K562 (cell line): ENCODE results near the gene CPM. TPM values are rescaled to one million over a fixed set of nuclear protein-coding genes. Genes with fewer than 3 reads are reported as not detected.

Source experiments
- ATAC-seq: fragments of 200-7000 bp; cut with Tn5 transposase; 3 replicates; pipeline ENCODE4 v1.9.1; 2020; ENCODE audit warnings: moderate library complexity
- BruUV-seq: library from RNA; stranded (reverse); fragments of 400-500 nt; replicated peaks from 2 replicates; lab custom pipeline; 2021; lab: Mats Ljungman, UMichigan
- CTCF ChIA-PET: fragments of 300-600 bp; formaldehyde crosslinking; extraction: SDS; loops from one replicate; lab custom pipeline; 2021; ENCODE audit warnings: low intra/inter-chr PET ratio; lab: Yijun Ruan, JAX
- POLR2A ChIA-PET: fragments of 300-600, 350-650 bp; sonication (Branson Sonifier 250); formaldehyde crosslinking; extraction: SDS; loops from one replicate; lab custom pipeline; 2021; ENCODE audit warnings: antibody characterized with exemption, inconsistent platforms; lab: Yijun Ruan, JAX
- DNase-seq, 4 experiments: peaks; one replicate each; pipeline versions ENCODE4 v3.0.0 to v3.0.0-alpha.2; 2011 to 2018; ENCODE audit warnings: low spot score in 3 of 4, mixed read lengths in 3 of 4; ENCODE audit errors: extremely low read depth in 1 of 4
- FAIRE-seq: peaks from 2 replicates; lab custom pipeline; 2011; peaks lifted over from hg19 to GRCh38; lab: Jason Lieb, UNC
- H2AFZ ChIP-seq: 2 replicates; pipeline ENCODE4 v1.6.0; 2011; ENCODE audit warnings: low read depth, low read length, control low read depth, inconsistent platforms
- H3K27ac ChIP-seq: fragments of 200-600 bp; 3 replicates; pipeline ENCODE4 v1.8.0; 2011; ENCODE audit warnings: low read depth, mild to moderate bottlenecking, control low read depth, inconsistent platforms, low read length, moderate library complexity, mixed read lengths; ENCODE audit errors: extremely low read depth
- H3K27me3 ChIP-seq, 2 experiments: fragments of 300-600 bp in 1 of 2; 2 replicates in 1 of 2; 3 replicates in 1 of 2; pipeline versions ENCODE4 v1.6.0 to v1.8.0; 2011; ENCODE audit warnings: inconsistent platforms in 2 of 2, low read length in 2 of 2, mild to moderate bottlenecking in 1 of 2, mixed read lengths in 1 of 2, moderate library complexity in 1 of 2; ENCODE audit not compliant: control insufficient read depth in 2 of 2, insufficient read depth in 2 of 2
- H3K36me3 ChIP-seq: fragments of 300-600 bp; 3 replicates; pipeline ENCODE4 v1.8.0; 2011; ENCODE audit warnings: mild to moderate bottlenecking, low read length, inconsistent platforms; ENCODE audit not compliant: control insufficient read depth, insufficient read depth
- H3K4me1 ChIP-seq, 2 experiments: fragments of 200-600 bp in 1 of 2; replicated peaks in 1 of 2; 2 replicates in 1 of 2; 3 replicates in 1 of 2; pipeline versions ENCODE4 v1.5.1 to v1.8.0; 2011; ENCODE audit warnings: inconsistent platforms in 2 of 2, low read length in 2 of 2, mild to moderate bottlenecking in 1 of 2, mixed read lengths in 1 of 2, moderate library complexity in 1 of 2; ENCODE audit not compliant: control insufficient read depth in 2 of 2, insufficient read depth in 2 of 2
- H3K4me2 ChIP-seq: 2 replicates; pipeline ENCODE4 v1.6.1; 2011; ENCODE audit warnings: low read length, control low read depth, inconsistent platforms, mixed read lengths; ENCODE audit not compliant: insufficient read depth
- H3K4me3 ChIP-seq: fragments of 200-600 bp; sonication (generic), shearing (Covaris generic); 2 replicates; pipeline ENCODE4 v1.5.1; 2016; ENCODE audit warnings: control low read depth, inconsistent platforms
- H3K79me2 ChIP-seq: fragments of 200-600 bp; 3 replicates; pipeline ENCODE4 v1.8.0; 2011; ENCODE audit warnings: low read length, inconsistent platforms; ENCODE audit not compliant: control insufficient read depth, insufficient read depth
- H3K9ac ChIP-seq, 2 experiments: 2 replicates each; pipeline versions ENCODE4 v1.6.0 to v1.6.1; 2011; ENCODE audit warnings: low read depth in 2 of 2, low read length in 2 of 2, control low read depth in 1 of 2, inconsistent platforms in 1 of 2, mild to moderate bottlenecking in 1 of 2, mixed read lengths in 1 of 2; ENCODE audit not compliant: insufficient read depth in 1 of 2
- H3K9me1 ChIP-seq: one replicate; pipeline ENCODE4 v1.6.0; 2011; ENCODE audit warnings: inconsistent platforms, mild to moderate bottlenecking, low read length, moderate library complexity; ENCODE audit not compliant: control insufficient read depth, insufficient read depth
- H3K9me3 ChIP-seq: replicated peaks from 2 replicates; pipeline ENCODE4 v1.5.1; 2011; ENCODE audit warnings: low read depth, low read length, inconsistent platforms; ENCODE audit not compliant: control insufficient read depth, insufficient read depth
- H4K20me1 ChIP-seq: replicated peaks from 2 replicates; pipeline ENCODE4 v1.6.1; 2011; ENCODE audit warnings: low read length, inconsistent platforms, mixed read lengths; ENCODE audit not compliant: control insufficient read depth, insufficient read depth
- CBX1 ChIP-seq: sonication (generic); IDR thresholded peaks from 2 replicates; pipeline ENCODE4 v1.6.1; 2016; ENCODE audit warnings: antibody characterized with exemption, low read depth, mild to moderate bottlenecking
- CBX2 ChIP-seq: fragments of 200-600 bp; sonication (generic); IDR thresholded peaks from one replicate; pipeline ENCODE4 v1.6.1; 2012; ENCODE audit warnings: mild to moderate bottlenecking, low read length, inconsistent platforms; ENCODE audit not compliant: insufficient read depth, poor library complexity, severe bottlenecking
- CHD1 ChIP-seq: fragments of 200-600 bp; sonication (generic); IDR thresholded peaks from one replicate; pipeline ENCODE4 v1.6.1; 2012; ENCODE audit warnings: mild to moderate bottlenecking, moderate library complexity, low read length, inconsistent platforms
- ETS1 ChIP-seq: conservative IDR thresholded peaks from 2 replicates; pipeline ENCODE4 v1.6.1; 2011; ENCODE audit warnings: low read depth, mild to moderate bottlenecking, low read length; ENCODE audit not compliant: control insufficient read depth
- MIER1 ChIP-seq: fragments of 450-650 bp; IDR thresholded peaks from 2 replicates; pipeline ENCODE4 v1.6.1; 2016; ENCODE audit warnings: antibody characterized with exemption, mild to moderate bottlenecking, low read depth
- PKNOX1 ChIP-seq: fragments of 450-650 bp; IDR thresholded peaks from 2 replicates; pipeline ENCODE4 v1.6.1; 2016
- POLR2G ChIP-seq: fragments of 200-400 bp; formaldehyde crosslinking; IDR thresholded peaks from 2 replicates; pipeline ENCODE4 v1.6.1; 2017; ENCODE audit warnings: low read depth, mild to moderate bottlenecking, antibody characterized with exemption, low read length, moderate library complexity
- POU5F1 ChIP-seq: fragments of 150-350 bp; IDR thresholded peaks from 2 replicates; pipeline ENCODE4 v1.6.1; 2014; ENCODE audit warnings: borderline replicate concordance, low read length, low read depth, mild to moderate bottlenecking; ENCODE audit not compliant: partially characterized antibody
- SREBF2 ChIP-seq: sonication (generic); formaldehyde crosslinking; IDR thresholded peaks from 2 replicates; pipeline ENCODE4 v1.4.0; 2020; ENCODE audit warnings: mild to moderate bottlenecking, missing genetic modification reagents
- SRSF9 ChIP-seq: fragments of 200-400 bp; formaldehyde crosslinking; IDR thresholded peaks from 2 replicates; pipeline ENCODE4 v1.6.1; 2017; ENCODE audit warnings: low read depth, low read length, borderline replicate concordance
- STAT5A ChIP-seq: IDR thresholded peaks from 2 replicates; pipeline ENCODE4 v1.6.1; 2012; ENCODE audit warnings: low read length, inconsistent platforms, borderline replicate concordance
- TFE3 ChIP-seq: fragments of 450-650 bp; formaldehyde crosslinking; IDR thresholded peaks from 2 replicates; pipeline ENCODE4 v1.4.0; 2020; ENCODE audit warnings: mild to moderate bottlenecking, mixed read lengths
- U2AF1 ChIP-seq: fragments of 200-400 bp; formaldehyde crosslinking; optimal IDR thresholded peaks from 2 replicates; pipeline ENCODE3; 2017; ENCODE audit warnings: mild to moderate bottlenecking, low read depth, low read length, moderate library complexity
- ZNF184 ChIP-seq: sonication (generic); formaldehyde crosslinking; IDR thresholded peaks from 2 replicates; pipeline ENCODE4 v1.5.0; 2020; ENCODE audit warnings: missing genetic modification reagents
- ZNF75A ChIP-seq: fragments of 450-650 bp; formaldehyde crosslinking; IDR thresholded peaks from 2 replicates; pipeline ENCODE4 v1.4.0; 2020; ENCODE audit warnings: mild to moderate bottlenecking
- WGBS: fragments of 100-300 bp; shearing (Covaris generic); methylation state at CpG from one replicate; pipeline ENCODE4 v1.1.6; 2016; ENCODE audit warnings: low coverage, mixed read lengths; ENCODE audit not compliant: insufficient coverage; ENCODE audit errors: missing lambda C conversion rate; 5-methylcytosine and 5-hydroxymethylcytosine counted together
- in situ Hi-C: fragments of 300-500 bp; cut with MboI; formaldehyde crosslinking; loops from 4 replicates; pipeline ENCODE4 v1.15.0; 2018; ENCODE audit warnings: inconsistent platforms, mixed read lengths
- intact Hi-C: fragments of 100-400 bp; cut with micrococcal nuclease; formaldehyde crosslinking; loops from 2 replicates; pipeline ENCODE4 v1.14.2; 2022
- polyA plus RNA-seq, 8 experiments: library from polyadenylated mRNA; depleted of rRNA in 4 of 8; stranded (reverse) in 5 of 8; unstranded in 3 of 8; fragments of >200 nt; fragmentation: Nextera tagmentation in 2 of 8; fragmentation: Illumina TruSeq in 1 of 8; extraction: Ambion mirVana in 2 of 8; extraction: Trizol in 1 of 8; gene quantifications; 2 replicates each; pipeline versions ENCODE4 v1.2.1 to v1.2.3, GENCODE V29; 2011 to 2014; ENCODE audit warnings: inconsistent platforms in 1 of 8, missing spikeins in 1 of 8
- total RNA-seq, 7 experiments: library from RNA; depleted of rRNA in 6 of 7; stranded (reverse); fragments of >200 nt in 6 of 7; fragmentation: Illumina TruSeq in 2 of 7; extraction: Trizol in 2 of 7; gene quantifications; 2 replicates each; pipeline versions ENCODE4 v1.2.1 to v1.2.3, GENCODE V29; 2011 to 2021; ENCODE audit warnings: low replicate concordance in 1 of 7

CPM gene
- total and polyA plus RNA-seq, 9 of the 15 experiments (the other 6 are each of a cell fraction or from before 2014, with no cell fraction given), result 0.31 TPM; not detected in 8

GRCh38 chr12:68950511-68950910, 17.5 kb upstream of the CPM start (continued):
- no peak for TF ChIP-seq PKNOX1
- TF ChIP-seq U2AF1, result no peak
- TF ChIP-seq STAT5A, result no peak
- TF ChIP-seq CBX2, result no peak
- no peak for TF ChIP-seq ZNF184
- no peak for TF ChIP-seq CBX1
- no peak for TF ChIP-seq POLR2G
- TF ChIP-seq MIER1, result no peak
- TF ChIP-seq POU5F1, result no peak

GRCh38 chr12:68945255-68945654, 12.3 kb upstream of the CPM start:
- TF ChIP-seq ZNF75A (CRISPR knock-in tag) (no peak), ETS1 (no peak), CHD1 (no peak), SREBF2 (no peak), SRSF9 (no peak), TFE3 (CRISPR knock-in tag) (no peak)
- TF ChIP-seq, all 486 proteins: peak for 0
- Histone ChIP-seq H3K36me3 (no peaks in the 10 kb centered on the region), H3K4me1 (no peaks in the 10 kb centered on the region), H3K4me3 (no peak overlapping the region), H3K27me3 (peaks cover 0 to 4% of the 10 kb centered on the region in 2 experiments; a peak in 1 of 5 replicates), H3K9me1 (no peaks in the 10 kb centered on the region), H3K4me2 (no peak overlapping the region), H4K20me1 (no peaks in the 10 kb centered on the region), H3K9me3 (no peaks in the 10 kb centered on the region), H2AFZ (no peak overlapping the region), H3K27ac (no peak overlapping the region), H3K9ac (no peak overlapping the region), H3K79me2 (no peaks in the 10 kb centered on the region)
- FAIRE-seq, result no peak
- BruUV-seq, result no TSS peak
- POLR2A ChIA-PET, result no interaction called here
- ATAC-seq, result no peak
- CTCF ChIA-PET, result no interaction called here
- in situ Hi-C loops, result no loop called here
- intact Hi-C loops, result no loop called here
- WGBS, result 0% methylated on average over 2 of the region's 2 CpGs
- no peak for DNase-seq
